Stimulated activated CD4-positive, alpha-beta T cell treated with anti-CD3 and anti-CD28 coated beads, Interleukin-1b, Interleukin-23, amount 100 ng/mL, for 1 hour (primary cell): ENCODE measurements around the gene RAI1.

Experiments used
- DNase-seq, 2 donors: peaks; one replicate each; pipeline ENCODE4 v3.0.0-alpha.2; 2020; ENCODE audit warnings: low read depth in 2 of 2

The RAI1 gene

DNA sequence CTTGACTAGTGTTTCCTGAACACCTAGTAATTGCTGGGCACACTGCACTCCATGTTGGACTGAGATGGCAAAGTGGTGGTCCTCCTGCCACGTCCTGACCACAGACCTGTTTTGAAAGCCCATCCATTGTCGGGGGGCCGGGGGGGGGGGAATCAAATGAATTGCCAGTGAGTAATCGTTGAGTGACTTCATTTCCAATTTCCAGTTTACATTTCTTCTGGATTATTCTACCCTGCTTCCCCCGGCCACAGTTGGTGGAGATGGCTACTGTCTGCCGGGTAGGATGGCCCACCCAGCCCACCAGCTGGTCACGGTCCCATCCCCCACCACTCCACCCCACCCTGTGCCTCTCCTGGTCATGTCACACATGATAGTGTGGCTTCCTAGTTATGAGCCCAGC, 18.2 kb downstream of the RAI1 start:
- DNase-seq: no peak

DNA sequence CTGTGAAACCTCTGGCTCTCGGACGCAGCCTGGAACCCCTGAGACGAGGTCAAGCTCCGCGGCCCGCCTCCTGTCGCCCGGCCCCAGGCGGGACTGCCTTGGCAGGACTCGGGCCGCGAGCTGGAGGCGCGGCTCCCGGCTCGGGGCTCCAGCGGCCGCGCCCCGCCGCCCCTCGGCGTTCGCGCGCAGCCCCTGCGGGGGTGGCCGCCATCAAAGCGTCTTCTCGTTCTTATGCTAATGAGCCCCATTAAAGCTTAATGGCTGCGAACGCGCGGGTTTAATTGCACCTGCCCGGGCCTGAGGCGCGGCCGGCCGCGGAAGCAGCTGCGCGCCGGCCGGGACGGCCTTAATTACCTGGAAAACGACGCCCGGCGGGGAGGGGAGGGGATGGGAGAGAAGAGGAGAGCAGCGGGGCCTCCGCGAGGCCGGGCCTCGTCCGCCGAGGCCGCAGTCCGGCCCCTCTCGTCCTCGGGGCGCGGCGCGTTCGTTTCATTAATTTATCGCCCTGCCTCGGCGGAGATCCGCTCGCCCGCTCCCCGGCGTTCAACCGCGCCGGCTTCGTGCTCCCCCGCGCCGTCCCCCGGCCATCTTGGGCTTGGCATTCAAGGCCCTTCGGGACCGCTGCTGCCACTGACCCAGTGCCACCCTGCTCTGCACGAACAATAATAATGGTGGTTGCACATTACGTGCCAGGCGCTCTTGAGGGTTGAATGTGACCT, 19.2 kb downstream of the RAI1 start:
- DNase-seq: no peak

DNA sequence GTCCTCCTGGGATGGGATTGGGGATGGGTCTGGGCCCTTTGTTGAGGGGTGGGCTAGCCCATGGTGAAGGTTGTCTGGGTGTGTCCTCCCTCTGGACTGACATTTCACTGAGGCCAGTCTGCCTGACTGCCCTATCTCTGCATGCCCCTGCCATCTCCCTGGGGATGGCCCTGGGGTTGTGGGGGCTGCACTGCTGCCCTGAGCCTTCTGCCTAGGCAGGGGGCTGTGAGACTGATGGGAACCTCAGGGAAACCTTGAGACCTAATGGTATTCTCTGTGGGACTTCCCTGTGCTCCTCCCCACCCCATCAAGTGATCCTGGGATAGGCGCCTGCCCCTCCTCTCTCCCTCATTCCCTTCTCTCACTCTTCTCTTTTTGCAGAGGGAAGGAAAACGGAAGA, 19.9 kb downstream of the RAI1 start:
- no peak for DNase-seq

GRCh38 chr17:17701658-17702057, 20.4 kb downstream of the RAI1 start:
- no peak for DNase-seq

DNA sequence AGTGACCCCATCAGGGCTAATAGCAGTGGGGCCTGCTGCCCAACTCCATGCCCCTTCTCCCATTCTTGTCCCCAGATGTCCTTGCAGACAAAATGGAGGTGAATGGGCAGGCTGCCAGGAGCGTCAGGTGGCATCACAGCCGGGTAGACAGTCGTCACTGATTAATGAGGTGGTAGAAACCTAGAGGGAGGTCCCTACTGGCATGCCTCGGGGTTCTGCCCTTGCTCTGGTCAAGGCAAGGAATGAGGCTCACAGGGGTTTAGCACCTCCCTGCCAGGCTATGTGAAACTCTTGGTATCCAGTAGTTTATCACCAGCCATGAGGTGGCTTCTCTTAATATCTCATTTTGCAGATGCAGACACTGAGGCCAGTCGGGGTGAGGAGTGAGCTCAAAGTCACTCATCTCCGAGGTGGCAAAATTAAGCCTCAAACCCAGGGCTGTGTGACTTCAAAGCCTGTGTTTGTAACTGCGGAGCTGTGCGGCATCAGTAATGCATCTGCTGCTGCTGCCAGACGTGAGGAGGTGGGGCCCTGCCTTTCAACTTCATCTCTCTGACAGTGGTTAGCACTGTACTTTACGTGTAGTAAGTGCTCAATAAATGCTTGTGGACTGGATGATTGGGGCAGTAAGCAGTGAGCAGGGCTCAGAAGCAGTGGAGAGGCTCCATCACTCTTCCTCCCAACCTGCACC, 21.3 kb downstream of the RAI1 start:
- DNase-seq: no peak

GRCh38 chr17:17703140-17703919, 22.1 kb downstream of the RAI1 start:
- DNase-seq: no peak

DNA sequence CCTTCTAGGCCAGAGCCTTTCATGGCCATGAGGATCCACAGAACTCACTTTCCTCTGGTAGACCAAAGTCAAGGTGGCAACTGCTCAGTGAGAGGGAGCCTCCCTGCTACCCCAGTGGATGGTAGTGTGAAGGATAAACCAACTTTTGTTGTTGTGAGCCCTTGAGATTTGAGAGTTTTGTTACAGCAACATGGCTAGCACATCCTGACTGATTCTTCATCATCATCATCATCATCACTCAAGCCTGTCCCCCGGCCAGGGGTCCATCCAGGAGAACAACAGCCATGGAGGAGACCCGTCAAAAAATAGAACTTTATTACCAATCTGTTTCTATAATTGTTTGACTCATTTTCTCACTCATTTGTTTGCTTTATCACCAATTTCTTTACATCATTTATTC, 23.7 kb downstream of the RAI1 start:
- DNase-seq: no peak

DNA sequence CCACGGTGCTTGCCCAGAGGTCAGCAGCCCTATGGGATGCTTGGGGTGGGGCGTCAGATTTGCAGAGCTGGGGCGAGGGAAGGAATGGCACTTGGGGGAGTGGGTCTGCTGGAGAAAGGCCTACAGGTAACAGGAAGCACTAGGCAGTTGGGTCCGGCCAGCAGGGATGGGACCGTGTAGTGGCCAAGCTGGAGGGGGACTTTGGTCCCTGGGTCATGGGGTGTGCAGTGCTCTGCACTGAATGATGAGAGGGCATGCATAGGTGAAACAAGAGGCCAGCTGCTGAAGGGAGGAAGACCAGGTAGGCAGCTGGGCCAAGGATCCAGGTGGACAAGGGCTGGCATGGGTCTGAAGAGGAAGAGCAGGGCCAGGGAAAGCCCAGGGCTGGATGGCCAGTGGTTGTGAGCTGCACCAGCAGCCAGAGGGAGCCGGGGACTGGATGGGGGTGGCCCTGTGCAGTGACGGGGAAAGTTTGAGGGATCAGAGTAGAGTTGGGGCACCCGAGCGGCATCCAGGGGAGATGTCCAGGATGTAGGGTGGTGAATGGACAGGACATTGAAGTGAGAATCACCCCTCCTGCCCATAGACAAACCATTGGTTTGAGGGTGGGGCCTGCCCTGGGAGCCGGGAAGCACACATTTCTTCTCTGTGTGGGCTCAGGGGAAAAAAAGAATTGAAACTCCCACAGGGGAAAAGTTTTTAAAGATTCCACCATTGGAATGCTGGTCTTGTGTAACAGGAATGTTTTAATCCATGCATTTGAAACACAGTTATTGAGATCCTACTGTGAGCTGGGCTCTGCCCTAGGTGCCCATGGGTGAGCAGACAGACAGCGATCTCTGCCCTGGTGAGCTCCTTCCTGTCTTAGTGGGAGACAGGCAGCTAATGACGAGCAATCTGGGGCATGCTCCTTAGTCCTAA, 25.1 kb downstream of the RAI1 start:
- no peak for DNase-seq

DNA sequence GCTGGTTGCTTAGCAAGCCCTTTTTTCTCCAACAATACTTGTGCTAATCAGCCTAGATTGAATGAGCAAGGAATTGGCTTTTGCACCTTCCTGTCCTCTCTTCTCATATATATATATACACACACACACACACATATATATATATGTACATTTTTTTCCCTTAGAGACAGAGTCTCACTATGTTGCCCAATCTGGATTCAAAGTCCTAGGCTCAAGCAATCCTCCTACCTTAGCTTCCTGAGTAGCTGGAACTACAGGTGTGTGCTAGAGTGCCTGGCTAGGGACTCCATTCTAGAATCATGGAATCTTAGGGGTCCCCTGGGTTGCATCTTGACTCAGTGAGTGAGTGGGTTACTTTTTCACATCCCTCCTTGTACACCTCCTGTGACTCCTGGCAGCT, 27.0 kb downstream of the RAI1 start:
- no peak for DNase-seq

DNA sequence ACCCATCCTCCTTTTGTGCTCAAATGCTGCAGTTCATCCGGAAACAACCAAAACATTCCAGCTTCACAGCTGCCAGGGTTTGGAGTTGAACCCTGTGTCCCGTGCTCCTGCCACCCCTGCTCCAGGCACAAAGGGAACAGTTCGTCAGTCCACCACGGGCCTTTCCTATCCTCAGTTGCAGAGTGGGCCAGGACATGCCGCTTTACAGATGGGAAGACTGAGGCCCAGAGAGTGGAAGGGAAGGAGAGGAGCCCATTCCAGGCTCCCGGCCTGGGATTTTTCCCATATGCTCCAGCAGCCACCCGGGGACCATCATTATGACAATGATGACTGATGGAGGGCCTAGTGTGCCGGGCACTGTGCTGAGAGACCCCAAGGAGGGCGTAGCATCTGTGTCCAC, 27.6 kb downstream of the RAI1 start:
- no peak for DNase-seq

- no peak for DNase-seq
Observed at GRCh38 chr17:17709815-17710321, 28.6 kb downstream of the RAI1 start.

DNA sequence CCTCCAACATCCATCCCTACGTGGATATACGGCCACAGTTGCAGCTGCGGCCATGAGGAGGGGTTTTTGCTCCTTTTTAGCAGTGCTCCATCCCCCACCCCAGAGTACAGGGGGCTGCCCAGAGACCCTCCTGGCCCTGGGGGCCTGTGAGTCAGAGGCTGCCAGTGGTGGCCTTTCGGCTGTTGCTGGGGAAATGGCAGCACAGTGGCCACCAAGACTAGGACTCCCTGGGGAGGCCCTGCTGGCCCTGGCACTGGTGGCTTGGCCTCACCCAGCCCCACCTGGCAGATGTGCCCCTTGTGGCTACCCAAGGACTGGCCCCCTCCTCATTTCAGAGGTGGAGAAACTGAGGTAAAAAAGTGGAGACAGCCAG, 29.1 kb downstream of the RAI1 start:
- no peak for DNase-seq

- DNase-seq: no peak
Observed at GRCh38 chr17:17710728-17711541, 29.7 kb downstream of the RAI1 start.

- DNase-seq: no peak
Observed at GRCh38 chr17:17711641-17712162, 30.4 kb downstream of the RAI1 start.

GRCh38 chr17:17712268-17712924, 31.1 kb downstream of the RAI1 start:
- DNase-seq: no peak

GRCh38 chr17:17713839-17714238, 32.6 kb downstream of the RAI1 start:
- DNase-seq: no peak

GRCh38 chr17:17714261-17714866, 33.1 kb downstream of the RAI1 start:
- DNase-seq: no peak

DNA sequence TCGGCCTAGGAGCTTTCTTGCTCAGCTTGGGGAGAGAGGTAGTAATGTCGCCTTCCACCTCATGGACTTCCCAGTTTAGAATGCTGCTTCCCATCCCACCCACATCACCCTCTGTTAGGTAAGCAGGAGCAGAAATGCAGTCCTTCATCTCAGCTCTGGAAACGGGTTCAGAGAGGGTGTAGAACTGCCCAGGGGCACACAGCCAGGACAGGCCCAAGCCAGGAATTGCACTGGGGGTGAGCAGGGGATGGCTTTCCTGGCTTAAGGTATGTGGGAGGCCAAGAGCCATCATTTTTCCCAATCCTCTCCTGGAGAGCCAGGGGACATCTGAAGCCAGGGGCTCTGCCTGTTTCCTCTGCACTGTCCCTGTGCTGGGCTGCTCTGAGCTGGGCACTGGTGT, 33.6 kb downstream of the RAI1 start:
- no peak for DNase-seq

GRCh38 chr17:17716837-17717523, 35.7 kb downstream of the RAI1 start:
- no peak for DNase-seq
